PC-3 (cell line): ENCODE measurements around the gene GPR146. TPM values are rescaled to one million over a fixed set of nuclear protein-coding genes. Genes with fewer than 3 reads are reported as not detected.

Experiments
- ATAC-seq: fragments of 200-7000 bp; cut with Tn5 transposase; 2 replicates; pipeline ENCODE4 v1.9.1; 2020; ENCODE audit warnings: mild to moderate bottlenecking, moderate library complexity
- BruUV-seq: library from RNA; stranded (reverse); fragments of 400-500 nt; replicated peaks from 2 replicates; lab custom pipeline; 2021; lab: Mats Ljungman, UMichigan
- CTCF ChIA-PET: fragments of 300-600 bp; sonication (Branson Sonifier 250); formaldehyde crosslinking; loops from one replicate; lab custom pipeline; 2022; ENCODE audit warnings: antibody characterized with exemption; lab: Charles Lee
- POLR2A ChIA-PET: fragments of 300-600 bp; sonication (Branson Sonifier 250); formaldehyde crosslinking; loops from one replicate; lab custom pipeline; 2022; ENCODE audit warnings: antibody characterized with exemption; ENCODE audit not compliant: unreplicated experiment; lab: Charles Lee
- DNase-seq: peaks from one replicate; pipeline ENCODE4 v3.0.0-alpha.2; 2015
- H2AFZ ChIP-seq: fragments of 300-600 bp; sonication (generic); 2 replicates; pipeline ENCODE4 v1.6.0; 2016; ENCODE audit warnings: antibody characterized with exemption, low read length
- H3F3A ChIP-seq: fragments of 300-600 bp; sonication (generic); one replicate; pipeline ENCODE4 v1.6.0; 2017; ENCODE audit warnings: antibody characterized with exemption, low read length, control low read depth, mild to moderate bottlenecking; ENCODE audit not compliant: unreplicated experiment
- H3K27ac ChIP-seq: fragments of 300-600 bp; sonication (generic); 2 replicates; pipeline ENCODE4 v1.5.1; 2016; ENCODE audit warnings: mild to moderate bottlenecking, low read length
- H3K27me3 ChIP-seq: fragments of 300-600 bp; sonication (generic); 2 replicates; pipeline ENCODE4 v1.6.1; 2016; ENCODE audit warnings: low read length, mixed read lengths
- H3K36me3 ChIP-seq: fragments of 300-600 bp; sonication (generic); 2 replicates; pipeline ENCODE4 v1.6.1; 2016; ENCODE audit warnings: low read depth, mixed run types, low read length, mixed read lengths
- H3K4me1 ChIP-seq: fragments of 300-600 bp; sonication (generic); 2 replicates; pipeline ENCODE4 v1.5.1; 2016; ENCODE audit warnings: low read length; ENCODE audit not compliant: insufficient read depth
- H3K4me2 ChIP-seq: fragments of 300-600 bp; sonication (generic); 2 replicates; pipeline ENCODE4 v1.6.0; 2016; ENCODE audit warnings: low read length
- H3K4me3 ChIP-seq: fragments of 300-600 bp; sonication (generic); 2 replicates; pipeline ENCODE4 v1.5.1; 2016; ENCODE audit warnings: mild to moderate bottlenecking, low read length, mixed read lengths
- H3K79me2 ChIP-seq: fragments of 300-600 bp; sonication (generic); 2 replicates; pipeline ENCODE4 v1.6.1; 2017; ENCODE audit warnings: low read length, mixed read lengths
- H3K9ac ChIP-seq: fragments of 300-600 bp; sonication (generic); 2 replicates; pipeline ENCODE4 v1.6.0; 2016; ENCODE audit warnings: mild to moderate bottlenecking, low read length
- H3K9me2 ChIP-seq: fragments of 300-600 bp; sonication (generic); replicated peaks from 2 replicates; pipeline ENCODE4 v1.6.1; 2016; ENCODE audit warnings: mixed run types, low read length, mixed read lengths
- H3K9me3 ChIP-seq: fragments of 300-600 bp; sonication (generic); 2 replicates; pipeline ENCODE4 v1.6.1; 2016; ENCODE audit warnings: low read length, mixed read lengths
- H4K20me1 ChIP-seq: fragments of 300-600 bp; sonication (generic); 2 replicates; pipeline ENCODE4 v1.6.1; 2016; ENCODE audit warnings: low read length, mixed read lengths
- CTCF ChIP-seq: fragments of 300-600 bp; sonication (generic); conservative IDR thresholded peaks from 2 replicates; pipeline ENCODE4 v1.5.1; 2017; ENCODE audit warnings: antibody characterized with exemption, low read depth, mild to moderate bottlenecking, low read length
- EZH2 ChIP-seq: fragments of 300-600 bp; sonication (generic); IDR thresholded peaks from one replicate; pipeline ENCODE4 v1.6.1; 2017; ENCODE audit warnings: antibody characterized with exemption, mild to moderate bottlenecking, low read length; ENCODE audit not compliant: unreplicated experiment
- EZH2phosphoT487 ChIP-seq: fragments of 300-600 bp; sonication (generic); IDR thresholded peaks from 2 replicates; pipeline ENCODE4 v1.6.1; 2018; ENCODE audit warnings: mild to moderate bottlenecking, antibody characterized with exemption, low read length, borderline replicate concordance
- intact Hi-C: fragments of 100-400 bp; cut with micrococcal nuclease; formaldehyde crosslinking; loops from 2 replicates; pipeline ENCODE4 v1.9.0; 2023
- total RNA-seq: library from RNA; depleted of rRNA; stranded (reverse); fragments of >200 nt; gene quantifications from 2 replicates; pipeline ENCODE4 v1.2.3, GENCODE V29; 2014

The GPR146 gene
- total RNA-seq, 1 experiment from 2014 or later, result 2.7 TPM

GRCh38 chr7:1066242-1066588 lies 21.9 kb downstream of the GPR146 start:
- DNase-seq (no peak), ATAC-seq (peak; percentile 18; the same call in 1 of the 2 replicates)
- ChIA-PET POLR2A (no interaction called here), CTCF (interaction anchor here (3.0 kb wide), 1 partner anchor 72 kb away, joined by 31 read pairs; no protein-coding TSS in a partner anchor)
- no peak overlapping the region for H3K27ac ChIP-seq
- no peak overlapping the region for H3K9ac ChIP-seq
- BruUV-seq, result no TSS peak
- no peaks in the 10 kb centered on the region for H3K4me1 ChIP-seq
- no peaks in the 10 kb centered on the region for H3K36me3 ChIP-seq
- no peak overlapping the region for H3K4me2 ChIP-seq
- no peaks in the 10 kb centered on the region for H3K9me2 ChIP-seq
- H3K79me2 ChIP-seq, result no peaks in the 10 kb centered on the region
- no peaks in the 10 kb centered on the region for H4K20me1 ChIP-seq
- H3K4me3 ChIP-seq, result no peak overlapping the region
- intact Hi-C loops, result no loop called here
- no peak for TF ChIP-seq EZH2
- TF ChIP-seq EZH2phosphoT487, result no peak
- TF ChIP-seq CTCF, result no peak
- no peaks in the 10 kb centered on the region for H3K27me3 ChIP-seq
- H3K9me3 ChIP-seq, result no peaks in the 10 kb centered on the region
- H3F3A ChIP-seq, result peaks cover 3% of the 10 kb centered on the region
- no peak overlapping the region for H2AFZ ChIP-seq

- TF ChIP-seq EZH2phosphoT487 (no peak), CTCF (no peak), EZH2 (no peak)
- ATAC-seq, result no peak
- H3K4me3 ChIP-seq, result no peak overlapping the region
- H3K27ac ChIP-seq, result no peak overlapping the region
- ChIA-PET CTCF (no interaction called here), POLR2A (no interaction called here)
- no peaks in the 10 kb centered on the region for H3K79me2 ChIP-seq
- H2AFZ ChIP-seq, result no peak overlapping the region
- intact Hi-C loops, result no loop called here
- no peak overlapping the region for H3K4me2 ChIP-seq
- H3K4me1 ChIP-seq, result no peaks in the 10 kb centered on the region
- no peaks in the 10 kb centered on the region for H3K9me3 ChIP-seq
- no peaks in the 10 kb centered on the region for H4K20me1 ChIP-seq
- no peak overlapping the region for H3K9ac ChIP-seq
- peaks cover 3% of the 10 kb centered on the region for H3F3A ChIP-seq
- no peak for DNase-seq
- no peaks in the 10 kb centered on the region for H3K36me3 ChIP-seq
- no peaks in the 10 kb centered on the region for H3K27me3 ChIP-seq
- no peaks in the 10 kb centered on the region for H3K9me2 ChIP-seq
- no TSS peak for BruUV-seq
These were observed 23.7 kb downstream of the GPR146 start for GRCh38 chr7:1068013-1068412.

GRCh38 chr7:1068619-1069018 lies 24.3 kb downstream of the GPR146 start:
- BruUV-seq, result no TSS peak
- CTCF ChIA-PET, result no interaction called here
- no peak for ATAC-seq

More at GRCh38 chr7:1068619-1069018, 24.3 kb downstream of the GPR146 start:
- Histone ChIP-seq H2AFZ (no peak overlapping the region), H3K4me3 (no peak overlapping the region), H3F3A (peaks cover 3% of the 10 kb centered on the region), H3K36me3 (no peaks in the 10 kb centered on the region), H3K9me3 (no peaks in the 10 kb centered on the region), H4K20me1 (no peaks in the 10 kb centered on the region), H3K27ac (no peak overlapping the region), H3K79me2 (no peaks in the 10 kb centered on the region), H3K9me2 (no peaks in the 10 kb centered on the region), H3K4me2 (no peak overlapping the region), H3K4me1 (no peaks in the 10 kb centered on the region), H3K27me3 (no peaks in the 10 kb centered on the region), H3K9ac (no peak overlapping the region)
- intact Hi-C loops, result no loop called here
- POLR2A ChIA-PET, result no interaction called here
- no peak for DNase-seq
- TF ChIP-seq EZH2phosphoT487, result no peak
- no peak for TF ChIP-seq EZH2
- no peak for TF ChIP-seq CTCF
